Panc1 (cell line): ENCODE data around the gene AANAT.

Experiments
- POLR2AphosphoS5 ChIP-seq: IDR thresholded peaks from 2 replicates; pipeline ENCODE4 v1.6.1; 2012; ENCODE audit warnings: mild to moderate bottlenecking, low read depth, low read length, moderate library complexity
- SIN3A ChIP-seq: IDR thresholded peaks from 2 replicates; pipeline ENCODE4 v1.6.1; 2012; ENCODE audit warnings: low read depth, mild to moderate bottlenecking, low read length, moderate library complexity, borderline replicate concordance; ENCODE audit not compliant: insufficient read depth
- TCF7L2 ChIP-seq: IDR thresholded peaks from 2 replicates; pipeline ENCODE4 v1.6.1; 2011; ENCODE audit warnings: mild to moderate bottlenecking, low read depth, low read length, inconsistent platforms
- TF ChIP-seq, protein P1 (sequence below): fragments of 450-650 bp; IDR thresholded peaks from 2 replicates; pipeline ENCODE4 v1.5.1; 2017; ENCODE audit warnings: mild to moderate bottlenecking
- TF ChIP-seq, protein P2 (sequence below), 2 experiments: IDR thresholded peaks; 2 replicates each; pipeline ENCODE4 v1.6.1; 2011 to 2012; ENCODE audit warnings: low read depth in 2 of 2, control low read depth in 1 of 2, low read length in 1 of 2, mild to moderate bottlenecking in 1 of 2, moderate library complexity in 1 of 2; ENCODE audit not compliant: insufficient read depth in 1 of 2

DNA sequence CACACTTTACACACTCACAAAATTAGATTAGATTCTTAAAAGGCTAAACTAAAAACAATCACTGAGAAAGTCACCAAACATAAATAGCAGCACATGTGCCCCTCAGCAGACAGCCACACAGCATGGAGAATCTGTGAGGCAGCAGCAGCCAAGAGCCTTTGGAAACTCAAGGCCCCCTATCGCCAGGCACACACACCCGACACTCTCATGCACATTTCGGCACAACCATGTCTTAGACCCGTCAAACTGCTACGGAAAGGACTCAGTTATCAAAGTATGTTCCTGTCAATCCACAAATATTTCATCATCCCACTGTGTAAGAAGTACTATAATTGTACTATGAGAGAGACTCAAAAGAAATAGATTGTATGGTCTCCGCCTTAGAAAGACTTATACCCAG lies 35.4 kb upstream of the AANAT start:
- TF ChIP-seq, protein P1, sequence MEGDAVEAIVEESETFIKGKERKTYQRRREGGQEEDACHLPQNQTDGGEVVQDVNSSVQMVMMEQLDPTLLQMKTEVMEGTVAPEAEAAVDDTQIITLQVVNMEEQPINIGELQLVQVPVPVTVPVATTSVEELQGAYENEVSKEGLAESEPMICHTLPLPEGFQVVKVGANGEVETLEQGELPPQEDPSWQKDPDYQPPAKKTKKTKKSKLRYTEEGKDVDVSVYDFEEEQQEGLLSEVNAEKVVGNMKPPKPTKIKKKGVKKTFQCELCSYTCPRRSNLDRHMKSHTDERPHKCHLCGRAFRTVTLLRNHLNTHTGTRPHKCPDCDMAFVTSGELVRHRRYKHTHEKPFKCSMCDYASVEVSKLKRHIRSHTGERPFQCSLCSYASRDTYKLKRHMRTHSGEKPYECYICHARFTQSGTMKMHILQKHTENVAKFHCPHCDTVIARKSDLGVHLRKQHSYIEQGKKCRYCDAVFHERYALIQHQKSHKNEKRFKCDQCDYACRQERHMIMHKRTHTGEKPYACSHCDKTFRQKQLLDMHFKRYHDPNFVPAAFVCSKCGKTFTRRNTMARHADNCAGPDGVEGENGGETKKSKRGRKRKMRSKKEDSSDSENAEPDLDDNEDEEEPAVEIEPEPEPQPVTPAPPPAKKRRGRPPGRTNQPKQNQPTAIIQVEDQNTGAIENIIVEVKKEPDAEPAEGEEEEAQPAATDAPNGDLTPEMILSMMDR = no peak
- TF ChIP-seq POLR2AphosphoS5 (no peak), SIN3A (no peak), TCF7L2 (no peak)
- TF ChIP-seq, protein P2, sequence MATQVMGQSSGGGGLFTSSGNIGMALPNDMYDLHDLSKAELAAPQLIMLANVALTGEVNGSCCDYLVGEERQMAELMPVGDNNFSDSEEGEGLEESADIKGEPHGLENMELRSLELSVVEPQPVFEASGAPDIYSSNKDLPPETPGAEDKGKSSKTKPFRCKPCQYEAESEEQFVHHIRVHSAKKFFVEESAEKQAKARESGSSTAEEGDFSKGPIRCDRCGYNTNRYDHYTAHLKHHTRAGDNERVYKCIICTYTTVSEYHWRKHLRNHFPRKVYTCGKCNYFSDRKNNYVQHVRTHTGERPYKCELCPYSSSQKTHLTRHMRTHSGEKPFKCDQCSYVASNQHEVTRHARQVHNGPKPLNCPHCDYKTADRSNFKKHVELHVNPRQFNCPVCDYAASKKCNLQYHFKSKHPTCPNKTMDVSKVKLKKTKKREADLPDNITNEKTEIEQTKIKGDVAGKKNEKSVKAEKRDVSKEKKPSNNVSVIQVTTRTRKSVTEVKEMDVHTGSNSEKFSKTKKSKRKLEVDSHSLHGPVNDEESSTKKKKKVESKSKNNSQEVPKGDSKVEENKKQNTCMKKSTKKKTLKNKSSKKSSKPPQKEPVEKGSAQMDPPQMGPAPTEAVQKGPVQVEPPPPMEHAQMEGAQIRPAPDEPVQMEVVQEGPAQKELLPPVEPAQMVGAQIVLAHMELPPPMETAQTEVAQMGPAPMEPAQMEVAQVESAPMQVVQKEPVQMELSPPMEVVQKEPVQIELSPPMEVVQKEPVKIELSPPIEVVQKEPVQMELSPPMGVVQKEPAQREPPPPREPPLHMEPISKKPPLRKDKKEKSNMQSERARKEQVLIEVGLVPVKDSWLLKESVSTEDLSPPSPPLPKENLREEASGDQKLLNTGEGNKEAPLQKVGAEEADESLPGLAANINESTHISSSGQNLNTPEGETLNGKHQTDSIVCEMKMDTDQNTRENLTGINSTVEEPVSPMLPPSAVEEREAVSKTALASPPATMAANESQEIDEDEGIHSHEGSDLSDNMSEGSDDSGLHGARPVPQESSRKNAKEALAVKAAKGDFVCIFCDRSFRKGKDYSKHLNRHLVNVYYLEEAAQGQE (IDR thresholded peaks at IDR 0.05; ENCODE audit: insufficient read depth in 1 of 2, low read depth in 2 of 2, low read length in 1 of 2) = no peak
